ENCODE data around the gene TNRC6C.

TNRC6C gene

GRCh38 chr17:78014646-78015045 is 56.1 kb downstream of the TNRC6C start:
- no peak for DNase-seq

DNA sequence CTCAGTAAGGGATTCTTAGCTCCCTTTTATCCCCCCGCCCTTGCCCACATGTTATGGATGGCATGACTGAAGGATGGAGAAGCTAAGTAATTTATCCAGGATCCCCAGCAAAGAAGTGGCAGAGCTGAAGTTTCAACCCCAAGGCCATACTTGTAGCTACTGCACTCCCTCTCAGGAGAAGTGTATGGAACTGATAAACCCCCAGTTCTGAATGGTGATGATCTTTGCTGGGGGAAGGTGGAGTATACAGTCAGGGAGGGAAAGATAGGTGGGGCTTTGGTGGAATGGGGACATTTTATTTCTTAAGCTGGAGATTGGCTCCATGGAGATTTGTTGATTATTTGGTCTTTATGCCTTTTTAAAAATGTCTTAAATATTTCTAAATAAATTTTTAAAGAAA is 58.3 kb downstream of the TNRC6C start:
- no peak for DNase-seq

GRCh38 chr17:78019367-78019975 is 61.0 kb downstream of the TNRC6C start:
- peak; percentile 7 to 38 for DNase-seq

- DNase-seq: no peak
Observed at GRCh38 chr17:78019976-78020716, 61.6 kb downstream of the TNRC6C start.

DNA sequence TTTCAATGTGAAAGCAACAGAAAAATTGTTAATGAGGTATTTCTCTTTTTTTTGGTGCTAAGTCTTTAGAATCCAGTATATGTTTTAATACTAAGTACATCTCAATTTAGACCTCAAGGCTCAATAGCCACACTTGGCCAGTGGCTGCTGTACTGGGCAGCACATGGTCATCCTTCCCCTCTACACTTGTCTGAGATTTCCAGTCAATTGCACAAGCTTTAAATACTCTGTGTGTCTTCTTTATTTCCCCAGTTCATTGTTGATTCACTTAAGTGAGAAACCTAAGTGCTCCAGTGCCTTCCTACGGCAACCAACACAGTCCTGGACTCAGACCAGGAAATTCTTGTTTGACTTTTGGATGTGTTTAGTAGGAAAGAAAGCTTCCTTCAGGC is 62.2 kb downstream of the TNRC6C start:
- DNase-seq: no peak

- DNase-seq: no peak
Observed at GRCh38 chr17:78022425-78022824, 63.9 kb downstream of the TNRC6C start.

- no peak for DNase-seq
Observed at GRCh38 chr17:78023042-78023441, 64.5 kb downstream of the TNRC6C start.

GRCh38 chr17:78026381-78026780 is 67.9 kb downstream of the TNRC6C start:
- DNase-seq: no peak

- DNase-seq: no peak
Observed at GRCh38 chr17:78027121-78027520, 68.6 kb downstream of the TNRC6C start.

DNA sequence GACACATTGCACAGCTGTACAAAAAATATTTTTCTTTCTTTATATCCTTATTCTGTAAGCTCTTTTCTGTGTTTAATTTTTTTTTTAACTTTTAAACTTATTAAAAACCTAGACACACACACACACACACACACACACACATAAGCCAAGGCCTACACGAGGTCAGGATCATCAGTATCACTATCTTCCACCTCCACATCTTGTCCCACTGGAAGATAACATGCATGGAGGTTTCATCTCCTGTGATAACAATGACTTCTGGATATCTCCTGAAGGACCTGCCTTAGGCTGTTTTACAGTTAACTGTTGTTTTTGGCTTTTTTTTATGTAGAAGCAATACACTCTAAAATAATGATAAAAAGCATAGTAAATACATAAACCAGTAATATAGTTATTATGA is 71.2 kb downstream of the TNRC6C start:
- no peak for DNase-seq

DNA sequence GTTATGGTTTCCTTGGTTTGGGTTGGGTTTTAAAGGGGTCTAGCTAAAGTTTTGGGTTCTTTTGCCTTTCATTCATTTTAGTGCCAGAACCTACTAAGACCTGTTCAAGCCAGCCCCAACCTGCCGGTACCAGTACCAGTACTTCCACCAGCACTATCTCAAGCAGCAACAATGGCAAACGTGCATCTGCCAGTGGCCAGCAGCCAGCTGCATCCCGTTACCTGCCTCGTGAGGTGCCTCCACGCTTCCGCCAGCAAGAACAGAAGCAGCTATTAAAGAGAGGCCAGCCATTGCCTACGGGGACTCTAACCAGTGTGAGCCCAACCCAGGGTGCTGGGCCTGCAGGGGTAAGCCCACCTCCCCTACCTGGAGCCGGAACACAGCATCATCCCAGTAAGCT is 72.9 kb downstream of the TNRC6C start:
- no peak for DNase-seq

DNA sequence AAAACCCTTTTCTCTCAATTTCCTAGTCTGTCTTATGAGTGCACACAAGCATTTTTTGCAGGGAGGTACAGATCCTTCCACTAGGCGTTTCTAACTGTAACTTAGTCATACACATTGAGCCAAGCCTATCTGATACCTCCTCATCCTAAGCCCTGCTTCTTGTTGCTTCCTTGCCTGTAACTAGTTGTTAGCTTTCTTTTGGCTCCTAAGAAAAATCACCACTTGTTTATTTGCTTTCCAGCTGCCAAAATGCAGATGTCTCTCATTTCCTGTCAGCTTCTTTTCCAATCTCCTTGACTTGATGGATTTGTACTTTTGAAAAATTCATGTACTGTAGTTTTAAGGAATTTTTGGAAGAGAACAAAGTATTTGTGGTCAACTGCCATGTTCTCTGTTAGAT is 73.7 kb downstream of the TNRC6C start:
- DNase-seq: no peak

- no peak for DNase-seq
Observed at GRCh38 chr17:78034429-78035091, 76.1 kb downstream of the TNRC6C start.

DNA sequence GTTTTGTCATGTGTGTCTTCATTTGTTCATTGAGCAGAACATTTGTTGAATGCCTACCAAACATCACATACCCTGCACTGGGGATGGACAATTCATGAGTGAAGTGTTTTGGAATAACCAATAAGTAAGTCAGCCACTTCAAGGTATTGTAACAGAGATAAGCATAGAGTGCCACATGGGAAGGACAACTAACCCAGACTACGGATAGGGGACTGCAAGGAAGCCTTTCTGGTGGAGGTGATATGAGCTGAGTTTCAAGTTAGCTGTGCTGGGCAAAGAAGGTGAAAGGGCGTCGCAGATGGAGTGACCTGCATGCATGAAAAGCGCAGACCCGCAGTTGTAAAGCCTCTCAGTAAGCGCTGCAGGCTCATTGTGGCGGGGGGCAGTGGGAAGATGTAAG is 78.8 kb downstream of the TNRC6C start:
- DNase-seq: no peak

DNA sequence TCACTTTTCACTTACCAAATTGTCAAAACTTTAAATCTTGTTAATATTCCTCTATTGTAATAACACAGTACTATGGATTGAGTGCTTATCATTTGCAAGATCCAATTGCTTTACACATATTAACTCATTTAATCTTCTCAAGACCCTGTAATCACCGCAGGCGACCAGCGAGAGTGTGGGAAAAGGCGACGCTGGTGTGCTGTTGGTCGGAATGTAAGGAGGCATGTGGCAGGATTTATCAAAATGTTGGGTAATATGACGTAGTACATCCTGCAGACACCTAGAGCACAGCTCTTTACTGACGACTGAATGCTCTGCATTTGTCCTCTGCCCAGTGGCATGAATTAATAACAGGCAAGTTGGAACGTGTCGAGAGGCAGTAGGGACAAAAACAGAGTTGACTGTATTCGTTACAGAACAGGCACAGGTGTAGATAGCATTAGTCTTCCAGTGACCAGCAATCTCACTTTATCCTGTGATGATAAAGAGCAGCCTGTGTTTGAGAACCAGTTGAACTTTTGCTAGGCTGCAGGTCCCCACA is 80.3 kb downstream of the TNRC6C start:
- no peak for DNase-seq

DNA sequence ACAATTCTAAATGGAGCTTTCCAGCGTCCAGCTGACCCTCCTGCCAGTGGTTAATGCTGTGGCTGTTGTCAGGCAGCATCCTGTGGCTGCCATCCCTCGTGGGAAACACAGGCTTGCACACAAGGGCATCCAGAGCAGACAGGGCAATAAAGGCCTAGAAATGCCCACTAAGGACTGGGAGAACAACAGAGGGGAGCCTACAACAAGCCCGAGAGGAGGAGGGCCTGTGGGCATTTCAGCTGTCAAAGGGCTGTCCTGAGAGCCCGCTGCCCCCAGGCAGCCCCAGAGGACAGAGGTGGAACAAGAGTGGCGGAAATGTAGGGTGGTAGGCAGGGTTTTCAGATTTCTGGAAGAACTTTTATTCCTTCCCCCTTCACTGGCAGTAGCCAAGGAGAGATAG is 81.1 kb downstream of the TNRC6C start:
- DNase-seq: no peak

DNA sequence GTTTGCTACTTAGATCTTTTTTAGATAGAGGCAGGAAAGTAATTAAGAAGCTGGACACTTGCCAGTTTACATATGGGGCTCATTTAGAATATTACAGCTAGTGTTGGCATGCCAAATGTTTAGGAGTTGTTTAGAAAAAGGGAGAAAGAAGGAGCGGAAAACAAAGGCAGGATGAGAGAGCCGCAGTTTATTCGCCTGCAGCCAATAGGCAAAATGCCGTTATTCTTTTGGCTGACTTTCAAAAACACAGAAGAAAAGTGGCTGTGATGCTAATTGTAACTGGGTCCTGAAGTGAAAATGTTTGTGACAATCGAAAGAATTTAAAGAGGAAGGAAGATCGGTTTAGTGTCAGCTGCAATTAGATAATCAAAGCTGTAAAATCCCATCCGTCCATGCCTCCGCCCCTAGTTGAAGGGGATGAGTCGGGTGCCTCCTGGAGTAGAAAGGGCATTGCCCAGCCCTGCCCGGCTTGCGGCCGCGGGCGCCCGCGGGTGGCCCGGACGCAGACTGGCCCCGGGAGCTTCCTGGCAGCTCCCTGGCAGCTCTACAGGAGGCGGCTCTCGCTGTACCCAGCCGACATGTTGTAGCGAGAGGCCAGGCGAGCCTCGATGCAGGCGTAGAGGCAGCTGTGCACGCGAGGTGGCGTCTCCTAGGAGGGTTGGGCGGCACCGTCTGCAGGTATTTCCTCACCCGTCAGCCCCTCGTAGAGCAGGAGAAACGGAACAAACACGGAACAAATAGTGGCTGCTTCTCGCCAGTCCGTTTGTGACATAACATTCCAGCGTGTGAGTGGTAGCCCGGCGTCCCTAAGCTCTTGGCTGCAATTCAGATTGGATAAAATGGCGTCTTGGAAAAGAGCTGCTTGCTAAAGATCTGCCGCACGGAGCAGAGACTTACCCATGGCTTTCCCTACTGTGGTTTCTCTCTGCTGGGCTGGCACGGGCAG is 82.2 kb downstream of the TNRC6C start:
- peak; percentile 25 to 72 for DNase-seq

DNA sequence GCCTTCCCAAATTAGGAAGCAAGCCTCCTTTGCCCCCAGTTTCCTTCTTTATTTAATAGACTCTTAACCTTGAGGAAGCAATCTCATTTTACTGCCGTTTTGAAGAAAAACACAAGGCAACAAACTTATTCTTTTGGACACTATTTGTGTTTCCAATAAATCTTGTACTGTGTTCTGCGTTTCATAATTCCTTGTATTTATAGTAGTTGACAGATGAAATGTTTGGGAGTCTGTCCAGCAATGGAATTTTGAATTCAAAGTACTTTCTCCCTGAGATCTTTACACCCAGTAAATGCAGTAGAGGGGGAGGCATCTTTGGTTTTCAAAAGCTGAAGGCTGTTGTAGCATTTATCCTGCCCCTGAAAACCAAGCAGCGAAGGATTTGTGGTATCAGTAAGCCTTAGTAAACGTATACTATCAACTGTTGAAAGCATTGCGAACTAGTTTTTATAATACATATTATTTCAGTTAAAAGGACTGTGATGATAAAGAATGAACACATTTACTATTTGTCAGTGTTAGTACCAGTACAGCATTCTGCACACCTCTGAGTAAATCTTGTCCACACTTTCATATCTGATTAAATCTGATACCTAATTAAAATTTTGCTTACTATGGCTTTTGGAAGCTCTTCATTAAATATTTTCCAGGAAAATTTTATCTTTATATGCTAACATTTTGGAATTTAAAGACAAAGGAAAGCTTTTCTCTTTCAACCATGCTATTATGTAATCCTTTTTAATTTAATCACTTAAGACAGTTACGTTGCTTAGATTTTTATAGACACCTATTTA is 83.1 kb downstream of the TNRC6C start:
- no peak for DNase-seq

DNA sequence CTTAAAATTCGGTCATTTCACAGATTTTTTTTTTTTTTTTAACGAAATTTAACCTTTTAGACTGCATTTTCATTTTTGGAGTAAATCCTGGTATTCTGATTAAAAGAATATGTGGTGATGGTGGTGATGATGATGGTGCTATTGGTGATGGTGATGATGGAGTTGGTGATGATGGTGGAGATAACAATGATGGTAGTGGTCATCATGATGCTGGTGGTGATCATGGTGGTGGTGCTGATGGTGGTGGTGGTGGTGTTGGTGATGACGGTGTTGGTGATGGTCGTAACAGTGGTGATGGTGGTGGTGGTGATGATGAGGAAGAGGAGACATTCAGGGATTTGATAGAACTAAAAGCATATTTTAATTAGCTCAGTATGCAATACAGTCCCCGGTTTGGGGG is 84.0 kb downstream of the TNRC6C start:
- no peak for DNase-seq

GRCh38 chr17:78043031-78043430 is 84.5 kb downstream of the TNRC6C start:
- no peak for DNase-seq

GRCh38 chr17:78044280-78044835 is 85.9 kb downstream of the TNRC6C start:
- no peak for DNase-seq

GRCh38 chr17:78045316-78045715 is 86.8 kb downstream of the TNRC6C start:
- DNase-seq: no peak

All from NCI-H446 (cell line).